HG03342 (cell line): ENCODE data around the gene MEGF6.

Experiments used
- ATAC-seq: cut with Tn5 transposase; IDR thresholded peaks from one replicate; pipeline ENCODE4 v1.9.1; 2021; ENCODE audit warnings: mild to moderate bottlenecking, moderate library complexity; ENCODE audit not compliant: unreplicated experiment

Gene MEGF6

DNA sequence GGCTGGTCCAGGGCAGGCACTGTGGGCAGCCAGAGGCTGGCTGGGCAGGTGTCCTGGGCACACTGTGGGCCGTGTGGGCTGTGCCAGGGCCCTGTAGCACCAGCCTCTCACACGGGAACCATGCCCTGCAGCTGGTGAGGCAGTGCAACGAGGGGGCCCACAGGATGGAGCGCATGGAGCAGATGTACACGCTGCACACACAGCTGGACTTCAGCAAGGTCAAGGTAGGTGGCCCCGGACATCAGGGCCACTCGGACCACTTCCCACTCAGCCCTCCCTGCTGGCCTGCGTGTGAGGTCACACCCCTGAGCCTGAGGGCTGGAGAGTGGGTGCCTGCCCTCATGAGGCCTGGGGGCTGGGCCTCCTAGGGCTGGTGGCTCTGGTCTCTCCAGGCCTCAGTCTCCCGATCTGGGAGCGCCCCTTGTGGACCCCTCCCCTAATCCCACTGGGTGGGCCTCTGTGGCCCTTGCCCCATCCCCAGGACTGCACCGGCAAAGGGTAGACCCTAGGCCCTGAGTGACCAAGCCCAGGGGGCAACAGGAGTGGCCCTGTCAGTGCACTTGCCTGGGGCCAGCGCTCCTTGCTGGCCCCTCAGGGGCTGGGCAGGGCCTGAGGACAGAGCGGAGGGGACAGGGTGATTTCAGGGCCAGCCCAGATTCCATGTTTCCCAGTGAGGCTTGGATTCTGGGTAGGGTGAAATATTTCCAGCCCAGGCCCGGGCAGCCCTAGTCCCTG is 135.3 kb downstream of the MEGF6 start:
- ATAC-seq: no peak

DNA sequence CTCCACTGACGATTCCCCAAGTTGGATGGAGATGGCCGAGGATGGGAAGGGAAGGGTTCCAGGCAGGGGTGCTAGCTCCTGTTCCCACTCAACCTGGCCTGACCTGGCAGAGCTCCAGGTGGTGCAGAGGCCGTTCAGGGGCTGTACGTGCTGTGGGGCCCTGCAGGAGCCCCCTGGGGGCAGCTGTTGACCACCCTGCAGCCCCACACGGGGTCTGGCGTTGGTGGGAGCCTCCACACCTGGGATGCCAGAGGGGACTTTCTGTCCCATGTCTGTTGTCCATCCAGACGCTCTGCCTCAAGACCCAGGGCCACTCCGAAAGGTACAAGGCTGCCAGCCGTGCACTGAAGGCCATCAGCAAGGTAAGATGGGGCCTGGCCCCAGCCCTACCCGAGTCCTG is 136.9 kb downstream of the MEGF6 start:
- ATAC-seq: no peak

GRCh38 chr1:3474016-3474415 is 137.3 kb downstream of the MEGF6 start:
- no peak for ATAC-seq

DNA sequence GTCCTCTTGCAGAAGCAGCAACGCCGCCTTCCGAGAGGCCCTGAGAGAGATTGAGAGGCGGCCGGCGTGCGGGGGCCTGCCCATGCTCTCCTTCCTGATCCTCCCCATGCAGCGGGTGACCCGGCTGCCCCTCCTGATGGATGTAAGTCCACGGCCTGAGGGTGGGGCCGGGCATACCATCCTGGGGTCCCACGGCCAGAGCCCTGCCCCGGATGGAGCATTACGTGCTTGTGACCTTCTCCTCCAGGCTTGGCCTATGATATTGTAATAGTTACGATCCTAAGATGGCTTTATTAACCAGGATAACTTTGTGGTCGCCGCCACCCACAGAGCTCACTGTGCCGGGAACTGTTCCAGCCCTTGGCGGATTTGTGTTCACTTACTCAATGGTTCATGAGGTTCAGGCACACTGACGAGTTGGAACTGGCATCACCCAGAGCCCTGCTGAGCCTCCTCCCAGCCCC is 137.9 kb downstream of the MEGF6 start:
- no peak for ATAC-seq

DNA sequence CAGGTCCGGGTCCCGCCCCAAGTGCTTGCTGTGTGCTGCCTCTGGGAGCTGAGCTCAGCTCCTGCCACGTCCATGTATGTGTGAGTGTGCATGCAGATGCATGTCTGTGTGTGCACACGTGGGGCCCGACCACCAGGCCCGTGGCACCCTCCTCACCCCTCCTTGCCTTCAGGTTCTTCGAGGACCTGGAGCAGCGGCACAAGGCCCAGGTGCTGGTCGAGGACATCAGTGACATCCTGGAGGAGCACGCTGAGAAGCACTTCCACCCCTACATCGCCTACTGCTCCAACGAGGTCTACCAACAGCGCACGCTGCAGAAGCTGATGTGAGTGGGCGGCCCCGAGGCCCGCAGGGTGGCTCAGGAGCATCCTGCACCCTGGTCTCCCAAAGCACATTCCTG is 138.4 kb downstream of the MEGF6 start:
- ATAC-seq: no peak

- ATAC-seq: no peak
Observed at GRCh38 chr1:3472088-3472850, 139.0 kb downstream of the MEGF6 start.

GRCh38 chr1:3471356-3472087 is 139.8 kb downstream of the MEGF6 start:
- ATAC-seq: no peak

- ATAC-seq: no peak
Observed at GRCh38 chr1:3470650-3471355, 140.5 kb downstream of the MEGF6 start.

DNA sequence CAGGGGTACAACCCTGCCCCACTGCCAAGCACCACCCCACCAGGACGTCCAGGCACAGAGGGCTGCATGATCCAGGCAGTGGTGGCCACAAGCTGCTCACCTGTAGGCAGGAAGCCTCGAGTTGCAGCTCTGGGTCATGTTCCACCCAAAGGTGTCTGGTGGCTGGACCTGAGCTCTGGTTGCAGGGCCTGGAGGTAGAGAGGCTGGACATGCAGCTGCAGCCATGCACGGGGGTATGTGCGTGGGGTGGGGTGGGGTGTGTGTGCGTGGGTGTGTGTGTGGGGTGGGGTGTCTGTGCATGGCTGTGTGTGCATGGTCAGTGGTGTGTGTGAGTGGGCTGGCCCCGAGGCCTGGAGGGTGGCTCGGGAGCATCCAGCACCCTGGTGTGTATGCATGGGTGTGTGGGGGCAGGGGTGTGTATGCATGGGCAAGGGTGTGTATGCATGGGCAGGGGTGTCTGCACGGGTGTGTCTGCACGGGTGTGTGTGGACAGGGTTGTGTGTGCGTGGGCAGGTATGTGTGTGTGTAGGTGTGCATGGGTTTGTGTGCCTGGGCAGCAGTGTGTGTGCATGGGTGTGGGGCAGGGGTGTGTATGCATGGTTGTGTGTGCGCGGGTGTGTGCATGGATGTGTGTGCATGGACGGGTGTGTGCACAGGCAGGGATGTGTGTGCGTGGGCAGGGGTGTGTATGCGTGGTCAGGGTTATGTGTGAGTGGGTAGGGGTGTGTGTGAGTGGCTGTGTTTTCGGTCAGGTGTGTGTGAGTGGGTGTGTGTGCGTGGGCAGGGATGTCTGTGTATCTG is 141.3 kb downstream of the MEGF6 start:
- no peak for ATAC-seq

- no peak for ATAC-seq
Observed at GRCh38 chr1:3469104-3469848, 142.0 kb downstream of the MEGF6 start.

- no peak for ATAC-seq
Observed at GRCh38 chr1:3468236-3469103, 142.8 kb downstream of the MEGF6 start.

DNA sequence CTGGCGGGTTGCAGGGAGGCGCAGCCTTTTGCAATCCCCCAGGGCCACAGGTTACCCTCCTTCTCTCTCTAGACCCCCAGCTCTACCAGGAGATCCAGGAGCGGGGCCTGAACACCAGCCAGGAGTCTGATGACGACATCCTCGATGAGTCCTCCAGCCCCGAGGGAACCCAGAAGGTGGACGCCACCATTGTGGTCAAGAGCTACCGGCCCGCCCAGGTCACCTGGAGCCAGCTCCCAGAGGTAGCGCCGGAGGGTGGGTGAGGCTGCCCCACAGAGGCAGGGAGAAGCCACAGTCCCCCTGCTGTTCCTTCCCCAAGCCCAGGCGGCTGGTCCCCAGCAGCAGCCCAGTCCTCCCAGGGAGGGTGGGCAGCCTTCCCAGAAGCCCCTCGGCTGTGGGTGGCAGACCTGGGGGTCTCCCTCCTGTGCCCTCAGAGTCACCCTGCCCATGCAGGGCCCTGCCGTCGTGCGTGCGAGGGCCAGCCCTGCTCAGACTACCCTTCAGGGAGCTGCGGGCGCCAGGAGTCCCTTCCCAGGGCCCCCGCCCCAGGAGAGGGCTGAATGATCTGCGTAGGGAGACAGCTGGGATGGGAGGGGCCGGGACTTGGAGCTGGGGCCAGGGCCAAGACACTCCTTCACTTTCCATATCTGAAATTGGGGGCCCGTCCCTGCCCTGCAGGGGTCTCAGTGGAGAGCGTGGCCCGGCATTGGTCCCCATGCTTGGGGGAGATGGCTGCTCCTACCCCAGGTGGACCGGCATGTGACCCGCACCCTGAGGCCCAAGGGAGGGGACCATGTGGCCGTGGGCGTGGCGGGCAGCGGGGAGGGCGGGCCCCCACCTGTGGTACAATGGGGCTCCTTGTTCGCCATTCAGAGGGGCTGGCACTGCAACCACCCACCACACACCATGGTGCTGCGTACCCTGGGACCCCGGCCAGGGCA is 143.9 kb downstream of the MEGF6 start:
- no peak for ATAC-seq

GRCh38 chr1:3466366-3467075 is 144.8 kb downstream of the MEGF6 start:
- ATAC-seq: no peak

- no peak for ATAC-seq
Observed at GRCh38 chr1:3465935-3466321, 145.4 kb downstream of the MEGF6 start.

DNA sequence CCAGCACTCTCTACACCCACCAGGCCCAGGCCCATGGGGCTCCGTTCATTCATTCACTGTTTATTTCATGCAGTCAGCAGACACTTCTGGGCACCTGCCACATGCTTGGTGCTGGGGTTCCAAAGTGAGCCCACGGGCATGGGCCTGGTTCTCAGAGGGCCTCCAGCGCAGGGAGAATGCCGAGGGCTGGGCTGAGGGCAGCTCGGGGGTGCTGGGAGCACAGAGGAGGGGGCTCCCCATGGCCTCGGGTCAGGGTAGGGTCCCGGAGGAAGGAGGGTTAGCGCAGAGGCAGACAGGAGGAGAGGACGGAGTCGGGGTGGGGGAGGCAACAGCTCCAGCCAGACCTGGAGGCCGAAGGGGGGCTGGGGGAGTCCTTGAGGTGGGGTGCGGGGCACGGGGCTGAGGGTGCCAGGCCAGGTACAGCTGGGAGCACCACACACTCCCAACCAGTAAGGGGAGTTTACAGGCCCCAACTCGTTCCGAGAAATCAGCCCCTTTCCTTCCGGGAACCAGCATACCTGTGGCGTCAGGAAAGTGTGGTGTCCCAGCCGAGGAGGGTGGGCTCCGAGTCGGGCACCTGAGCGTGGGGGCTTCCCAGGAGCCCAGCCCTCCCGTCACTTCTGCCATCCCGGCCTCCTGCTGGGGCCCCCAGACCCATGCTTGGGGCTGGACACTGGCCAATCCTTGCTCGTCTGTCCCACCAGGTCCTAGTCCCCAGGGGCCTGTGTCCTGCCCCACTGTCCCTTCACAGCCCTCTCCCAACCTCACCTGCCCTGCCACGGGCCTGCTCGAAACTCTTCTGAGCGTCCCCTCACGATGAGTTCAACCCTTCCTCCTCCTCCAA is 146.0 kb downstream of the MEGF6 start:
- ATAC-seq: no peak

- ATAC-seq: no peak
Observed at GRCh38 chr1:3464649-3465025, 146.7 kb downstream of the MEGF6 start.
